Activated effector memory CD4-positive, alpha-beta T cell treated with Interleukin-2 at 50 U/mL for 16 hours (primary cell): Measurements from ENCODE around the gene EXPH5.
"Not testable (repeated sequence)": the region's sequence is repeated elsewhere in the genome, so short reads cannot be mapped to it uniquely, and the experiment has no call there.

Source experiments
- DNase-seq: peaks from one replicate; pipeline ENCODE4 v3.0.0-alpha.2; 2020

The EXPH5 gene

GRCh38 chr11:108593214-108593922, at the start of gene EXPH5:
Gene EXPH5 (minus strand): TSS chr11:108593768. CDS start chr11:108593536, 232 bp downstream.
- DNase-seq = peak; percentile 81

- DNase-seq = not testable (repeated sequence)
Observed at GRCh38 chr11:108641752-108642151, 48.2 kb upstream of the EXPH5 start.

GRCh38 chr11:108639146-108639545, 45.6 kb upstream of the EXPH5 start:
- DNase-seq = no peak

GRCh38 chr11:108636222-108636621, 42.7 kb upstream of the EXPH5 start:
- no peak for DNase-seq

GRCh38 chr11:108635106-108635505, 41.5 kb upstream of the EXPH5 start:
- no peak for DNase-seq

GRCh38 chr11:108632041-108632704, 38.6 kb upstream of the EXPH5 start:
- DNase-seq = no peak

- no peak for DNase-seq
Observed at GRCh38 chr11:108629274-108629673, 35.7 kb upstream of the EXPH5 start.

GRCh38 chr11:108628812-108629211, 35.2 kb upstream of the EXPH5 start:
- no peak for DNase-seq

GRCh38 chr11:108628326-108628725, 34.8 kb upstream of the EXPH5 start:
- DNase-seq = no peak

- no peak for DNase-seq
Observed at GRCh38 chr11:108624196-108624925, 30.8 kb upstream of the EXPH5 start.

GRCh38 chr11:108622341-108622740, 28.8 kb upstream of the EXPH5 start:
- DNase-seq = no peak

- no peak for DNase-seq
Observed at GRCh38 chr11:108620958-108621772, 27.6 kb upstream of the EXPH5 start.

- no peak for DNase-seq
Observed at GRCh38 chr11:108618529-108618928, 25.0 kb upstream of the EXPH5 start.

- no peak for DNase-seq
Observed at GRCh38 chr11:108617055-108617454, 23.5 kb upstream of the EXPH5 start.

GRCh38 chr11:108616549-108616948, 23.0 kb upstream of the EXPH5 start:
- no peak for DNase-seq

GRCh38 chr11:108614086-108614485, 20.5 kb upstream of the EXPH5 start:
- DNase-seq = no peak

GRCh38 chr11:108609682-108610081, 16.1 kb upstream of the EXPH5 start:
- DNase-seq = no peak

GRCh38 chr11:108608548-108608947, 15.0 kb upstream of the EXPH5 start:
- DNase-seq = no peak

- DNase-seq = no peak
Observed at GRCh38 chr11:108606495-108607160, 13.1 kb upstream of the EXPH5 start.

- no peak for DNase-seq
Observed at GRCh38 chr11:108606070-108606469, 12.5 kb upstream of the EXPH5 start.

GRCh38 chr11:108602818-108603217, 9.2 kb upstream of the EXPH5 start:
- DNase-seq = not testable (repeated sequence)

GRCh38 chr11:108601150-108601549, 7.6 kb upstream of the EXPH5 start:
- DNase-seq = no peak
